Measurements from ENCODE around the gene MYO15B.

- TF ChIP-seq CTCF (IDR thresholded peaks at IDR 0.05; ENCODE audit: borderline replicate concordance, extremely low read depth, low read length, poor library complexity, severe bottlenecking) (no peak), EZH2 (IDR thresholded peaks at IDR 0.05; ENCODE audit: borderline replicate concordance, low read depth, low read length, severe bottlenecking) (no peak)
Measured at GRCh38 chr17:75629157-75629556, 41.6 kb downstream of the MYO15B start.
